ENCODE measurements around the gene GPATCH3.

The GPATCH3 gene

DNA sequence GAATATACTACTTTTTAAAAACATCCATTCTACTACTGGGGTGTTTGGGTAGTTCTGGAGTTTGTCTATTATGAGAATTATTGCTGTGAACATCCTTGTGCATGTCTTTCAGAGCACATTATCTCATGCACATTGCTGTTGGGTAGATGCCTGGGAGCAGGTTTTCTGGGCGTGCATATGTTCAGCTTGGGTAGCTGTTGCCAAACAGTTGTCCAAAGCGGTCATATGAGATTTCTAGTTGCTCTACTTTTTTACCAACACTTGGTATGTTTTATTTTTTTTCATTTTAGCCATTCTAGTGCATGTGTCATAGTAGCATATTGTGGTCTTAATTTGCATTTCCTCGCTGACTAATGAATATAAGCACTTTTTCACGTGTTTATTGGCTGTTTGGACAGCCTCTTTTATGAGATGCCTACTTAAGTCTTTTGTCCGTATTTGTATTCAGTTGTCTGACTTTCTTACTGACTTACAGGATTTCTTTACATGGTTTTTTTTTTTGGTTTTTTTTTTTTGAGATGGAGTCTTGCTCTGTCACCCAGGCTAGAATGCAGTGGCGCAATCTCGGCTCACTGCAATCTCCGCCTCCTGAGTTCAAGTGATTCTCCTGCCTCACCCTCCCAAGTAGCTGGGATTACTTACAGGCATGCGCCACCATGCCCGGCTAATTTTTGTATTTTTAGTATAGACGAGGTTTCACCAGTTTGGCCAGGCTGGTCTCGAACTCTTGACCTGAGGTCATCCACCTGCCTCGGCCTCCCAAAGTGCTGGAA, 55.7 kb downstream of the GPATCH3 start:
- no peak for DNase-seq (ENCODE audit: low spot score)

Data from hematopoietic multipotent progenitor cell treated with erythropoietin and hydrocortisone succinate and interleukin-3 and kit ligand, for 17 days (in vitro differentiated cells).